Activated CD8-positive, alpha-beta T cell treated with anti-CD3 and anti-CD28 coated beads, Interleukin-2, amount 10 ng/mL, durations not matched to agents 7 days and 5 days (primary cell): ENCODE measurements around the gene IGFBPL1. TPM values are rescaled to one million over a fixed set of nuclear protein-coding genes. Genes with fewer than 3 reads are reported as not detected.
"Not testable (repeated sequence)": the region's sequence is repeated elsewhere in the genome, so short reads cannot be mapped to it uniquely, and the experiment has no call there.

Experiments used
- ATAC-seq: fragments of 150-1000 bp; cut with Tn5 transposase; one replicate; pipeline ENCODE4 v1.10.0; 2021; ENCODE audit warnings: moderate library complexity
- CTCF ChIA-PET: fragments of 350-600 bp; sonication (Branson Sonifier 250); formaldehyde crosslinking; loops from one replicate; lab custom pipeline; 2021; ENCODE audit warnings: antibody characterized with exemption; lab: Charles Lee
- POLR2A ChIA-PET: fragments of 350-600 bp; sonication (Branson Sonifier 250); formaldehyde crosslinking; loops from one replicate; lab custom pipeline; 2021; ENCODE audit warnings: antibody characterized with exemption; lab: Charles Lee
- DNase-seq: peaks from one replicate; pipeline ENCODE4 v3.0.0-alpha.2; 2020
- H3K27ac Mint-ChIP-seq: one replicate; pipeline ENCODE4 v1.8.0; 2021; ENCODE audit warnings: mild to moderate bottlenecking, mixed read lengths
- H3K27me3 Mint-ChIP-seq: one replicate; pipeline ENCODE4 v1.8.0; 2021; ENCODE audit warnings: low read depth, mixed read lengths
- H3K36me3 Mint-ChIP-seq: one replicate; pipeline ENCODE4 v1.8.0; 2021; ENCODE audit warnings: low read depth, mixed read lengths
- H3K4me1 Mint-ChIP-seq: one replicate; pipeline ENCODE4 v1.8.0; 2021; ENCODE audit warnings: low read depth, mixed read lengths
- H3K4me3 Mint-ChIP-seq: one replicate; pipeline ENCODE4 v1.8.0; 2021; ENCODE audit warnings: mild to moderate bottlenecking, mixed read lengths
- H3K9me3 Mint-ChIP-seq: one replicate; pipeline ENCODE4 v1.8.0; 2022; ENCODE audit warnings: mixed read lengths; ENCODE audit not compliant: insufficient read depth
- total RNA-seq, 2 experiments: library from RNA; stranded (reverse); gene quantifications; one replicate each; pipeline ENCODE4 v1.2.3, GENCODE V29; 2021

IGFBPL1 gene
- total RNA-seq, 2 experiments from 2014 or later: not detected

- ChIA-PET POLR2A (no interaction called here), CTCF (no interaction called here)
- Mint-ChIP-seq H3K4me1 (no peaks in the 10 kb centered on the region), H3K27me3 (peaks cover 18% of the 10 kb centered on the region), H3K27ac (no peak overlapping the region), H3K36me3 (no peaks in the 10 kb centered on the region), H3K9me3 (peaks cover 6% of the 10 kb centered on the region), H3K4me3 (no peak overlapping the region)
- ATAC-seq: no peak
- no peak for DNase-seq
Measured at GRCh38 chr9:38385896-38386295, 38.4 kb downstream of the IGFBPL1 start.

GRCh38 chr9:38384990-38385848, 39.0 kb downstream of the IGFBPL1 start:
- CTCF ChIA-PET: no interaction called here
- POLR2A ChIA-PET: no interaction called here
- ATAC-seq: no peak

GRCh38 chr9:38382141-38382540, 42.1 kb downstream of the IGFBPL1 start:
- H3K9me3 Mint-ChIP-seq: peaks cover 6% of the 10 kb centered on the region
- ChIA-PET CTCF (no interaction called here), POLR2A (no interaction called here)
- ATAC-seq (no peak), DNase-seq (no peak)
- H3K27me3 Mint-ChIP-seq: peaks cover 7% of the 10 kb centered on the region
- no peaks in the 10 kb centered on the region for H3K36me3 Mint-ChIP-seq
- no peaks in the 10 kb centered on the region for H3K4me1 Mint-ChIP-seq
- no peak overlapping the region for H3K27ac Mint-ChIP-seq
- no peak overlapping the region for H3K4me3 Mint-ChIP-seq

More at GRCh38 chr9:38384990-38385848, 39.0 kb downstream of the IGFBPL1 start:
- Mint-ChIP-seq H3K4me1 (no peaks in the 10 kb centered on the region), H3K36me3 (no peaks in the 10 kb centered on the region), H3K9me3 (peaks cover 6% of the 10 kb centered on the region), H3K27me3 (peaks cover 14% of the 10 kb centered on the region), H3K27ac (no peak overlapping the region), H3K4me3 (no peak overlapping the region)
- no peak for DNase-seq

- POLR2A ChIA-PET: no interaction called here
Measured at GRCh38 chr9:38380872-38381534, 43.3 kb downstream of the IGFBPL1 start.

GRCh38 chr9:38380230-38380871, 43.9 kb downstream of the IGFBPL1 start:
- DNase-seq (no peak), ATAC-seq (no peak)
- POLR2A ChIA-PET: no interaction called here
- no peaks in the 10 kb centered on the region for H3K36me3 Mint-ChIP-seq
- H3K9me3 Mint-ChIP-seq: peaks cover 6% of the 10 kb centered on the region
- no peak overlapping the region for H3K27ac Mint-ChIP-seq
- peaks cover 5% of the 10 kb centered on the region for H3K27me3 Mint-ChIP-seq
- H3K4me3 Mint-ChIP-seq: no peak overlapping the region
- CTCF ChIA-PET: no interaction called here
- H3K4me1 Mint-ChIP-seq: no peaks in the 10 kb centered on the region

More at GRCh38 chr9:38380872-38381534, 43.3 kb downstream of the IGFBPL1 start:
- DNase-seq: no peak
- no peak overlapping the region for H3K4me3 Mint-ChIP-seq
- H3K36me3 Mint-ChIP-seq: no peaks in the 10 kb centered on the region
- H3K27ac Mint-ChIP-seq: no peak overlapping the region
- peaks cover 7% of the 10 kb centered on the region for H3K27me3 Mint-ChIP-seq
- no peak for ATAC-seq
- CTCF ChIA-PET: no interaction called here
- no peaks in the 10 kb centered on the region for H3K4me1 Mint-ChIP-seq
- H3K9me3 Mint-ChIP-seq: peaks cover 6% of the 10 kb centered on the region

DNA sequence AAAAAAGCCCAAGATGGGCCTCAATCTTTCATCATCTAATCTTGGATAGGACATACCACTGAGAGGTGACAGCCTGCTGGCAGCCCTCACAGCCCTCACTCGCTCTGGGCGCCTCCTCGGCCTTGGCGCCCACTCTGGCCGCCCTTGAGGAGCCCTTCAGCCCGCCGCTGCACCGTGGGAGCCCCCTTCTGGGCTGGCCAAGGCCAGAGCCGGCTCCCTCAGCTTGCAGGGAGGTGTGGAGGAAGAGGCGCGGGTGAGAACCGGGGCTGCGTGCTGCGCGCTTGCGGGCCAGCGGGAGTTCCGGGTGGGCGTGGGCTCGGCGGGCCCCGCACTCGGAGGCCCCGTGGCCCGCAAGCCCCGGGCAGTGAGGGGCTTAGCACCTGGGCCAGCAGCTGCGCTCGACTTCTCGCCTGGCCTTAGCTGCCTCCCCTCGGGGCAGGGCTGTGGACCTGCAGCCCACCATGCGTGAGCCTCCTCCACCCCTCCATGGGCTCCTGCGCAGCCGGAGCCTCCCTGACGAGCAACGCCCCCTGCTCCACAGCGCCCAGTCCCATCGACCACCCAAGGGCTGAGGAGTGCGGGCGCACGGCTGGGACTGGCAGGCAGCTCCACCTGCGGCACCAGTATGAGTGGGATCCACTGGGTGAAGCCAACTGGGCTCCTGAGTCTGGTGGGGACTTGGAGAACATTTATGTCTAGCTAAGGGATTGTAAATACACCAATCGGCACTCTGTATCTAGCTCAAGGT, 46.7 kb downstream of the IGFBPL1 start:
- H3K36me3 Mint-ChIP-seq, H3K27ac Mint-ChIP-seq, CTCF ChIA-PET, ATAC-seq, DNase-seq, POLR2A ChIA-PET, H3K4me3 Mint-ChIP-seq, H3K4me1 Mint-ChIP-seq, H3K27me3 Mint-ChIP-seq, H3K9me3 Mint-ChIP-seq: not testable (repeated sequence)

DNA sequence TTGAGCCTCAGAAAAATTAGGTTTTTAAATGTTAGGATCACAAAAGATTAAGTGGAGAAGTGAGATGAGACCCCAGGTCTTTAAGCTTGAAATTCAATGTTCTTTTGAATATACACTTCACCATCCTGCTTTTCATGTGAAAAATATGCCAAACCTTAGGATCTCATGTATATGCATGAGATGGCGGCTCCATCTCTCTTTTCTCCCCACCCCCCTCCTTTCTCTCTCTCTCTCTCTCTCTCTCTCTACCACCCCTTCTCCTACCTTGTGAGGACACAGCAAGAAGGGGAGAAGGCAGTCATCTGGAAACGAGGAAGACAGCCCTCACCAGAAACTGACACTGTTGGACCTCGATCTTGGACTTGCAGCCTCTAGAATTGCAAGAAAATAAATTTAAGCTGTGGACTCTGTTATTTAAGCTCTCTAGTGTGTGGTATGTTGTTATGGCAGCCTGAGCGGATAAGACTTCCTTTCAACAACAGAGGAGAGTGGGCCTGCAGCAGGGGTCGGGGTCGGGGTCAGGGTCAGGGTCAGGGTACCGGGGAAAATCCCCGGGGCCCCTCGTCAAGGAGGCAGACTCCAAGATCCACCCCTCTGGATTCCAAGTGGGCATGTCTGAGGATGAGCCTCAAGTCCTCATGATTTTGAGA, 48.1 kb downstream of the IGFBPL1 start:
- peaks cover 2% of the 10 kb centered on the region for H3K27me3 Mint-ChIP-seq
- CTCF ChIA-PET: no interaction called here
- H3K4me1 Mint-ChIP-seq: no peaks in the 10 kb centered on the region
- no peak overlapping the region for H3K4me3 Mint-ChIP-seq
- no peaks in the 10 kb centered on the region for H3K36me3 Mint-ChIP-seq
- no peak overlapping the region for H3K27ac Mint-ChIP-seq
- POLR2A ChIA-PET: no interaction called here
- DNase-seq: no peak
- no peaks in the 10 kb centered on the region for H3K9me3 Mint-ChIP-seq
- ATAC-seq: no peak

GRCh38 chr9:38375572-38375963, 48.7 kb downstream of the IGFBPL1 start:
- Mint-ChIP-seq H3K4me1 (no peaks in the 10 kb centered on the region), H3K27ac (no peak overlapping the region), H3K4me3 (no peak overlapping the region), H3K36me3 (no peaks in the 10 kb centered on the region), H3K9me3 (no peaks in the 10 kb centered on the region), H3K27me3 (peaks cover 2% of the 10 kb centered on the region)
- CTCF ChIA-PET: no interaction called here
- POLR2A ChIA-PET: no interaction called here
- DNase-seq (no peak), ATAC-seq (no peak)

- DNase-seq (no peak), ATAC-seq (no peak)
- no peak overlapping the region for H3K4me3 Mint-ChIP-seq
- POLR2A ChIA-PET: no interaction called here
- no peaks in the 10 kb centered on the region for H3K9me3 Mint-ChIP-seq
- peaks cover 2% of the 10 kb centered on the region for H3K27me3 Mint-ChIP-seq
- no peak overlapping the region for H3K27ac Mint-ChIP-seq
- H3K4me1 Mint-ChIP-seq: no peaks in the 10 kb centered on the region
- CTCF ChIA-PET: no interaction called here
- H3K36me3 Mint-ChIP-seq: no peaks in the 10 kb centered on the region
Measured at GRCh38 chr9:38374847-38375571, 49.2 kb downstream of the IGFBPL1 start.

GRCh38 chr9:38373679-38374078, 50.6 kb downstream of the IGFBPL1 start:
- no peaks in the 10 kb centered on the region for H3K4me1 Mint-ChIP-seq
- POLR2A ChIA-PET: no interaction called here
- H3K4me3 Mint-ChIP-seq: no peak overlapping the region
- CTCF ChIA-PET: no interaction called here
- DNase-seq (no peak), ATAC-seq (no peak)
- H3K27me3 Mint-ChIP-seq: peaks cover 4% of the 10 kb centered on the region
- no peak overlapping the region for H3K27ac Mint-ChIP-seq
- no peaks in the 10 kb centered on the region for H3K9me3 Mint-ChIP-seq
- no peaks in the 10 kb centered on the region for H3K36me3 Mint-ChIP-seq
